ENCODE data around the gene RPS25. TPM values are rescaled to one million over a fixed set of nuclear protein-coding genes. Genes with fewer than 3 reads are reported as not detected.
"Not testable (repeated sequence)": the region's sequence is repeated elsewhere in the genome, so short reads cannot be mapped to it uniquely, and the experiment has no call there.

Gene RPS25
- total RNA-seq, 4 donors from 2014 or later: 1,252 to 2,859 (median 1,930) TPM

DNA sequence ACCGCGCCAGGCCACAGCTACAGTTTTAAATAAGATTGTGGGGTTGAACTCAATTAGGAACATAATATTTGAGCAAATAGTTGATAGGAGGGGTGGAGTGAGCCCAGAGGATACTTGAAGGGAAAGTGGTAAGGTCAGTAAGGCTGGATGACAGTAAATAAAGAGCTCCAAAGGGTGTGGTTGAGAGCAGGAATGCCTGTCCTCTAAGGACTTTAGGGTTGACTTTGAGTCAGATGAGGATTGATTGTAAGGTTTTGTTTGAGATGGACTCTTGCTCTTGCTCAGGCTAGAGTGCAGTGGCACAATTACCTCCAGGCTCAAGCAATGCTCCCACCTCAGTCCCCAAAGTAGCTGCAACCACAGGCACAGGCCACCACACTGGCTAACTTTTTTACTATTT lies 44.2 kb downstream of the RPS25 start:
- H3K4me3 ChIP-seq (ENCODE audit: low read depth, poor library complexity, severe bottlenecking): no peak overlapping the region
- WGBS, 2 donors: 95 to 100% methylated on average over 2 of the region's 2 CpGs
- intact Hi-C loops (cut with DNase I; ENCODE audit: low total_unique reads): no loop called here
- no peak for DNase-seq (ENCODE audit: low spot score in 2 of 2)
- TF ChIP-seq, protein P1, sequence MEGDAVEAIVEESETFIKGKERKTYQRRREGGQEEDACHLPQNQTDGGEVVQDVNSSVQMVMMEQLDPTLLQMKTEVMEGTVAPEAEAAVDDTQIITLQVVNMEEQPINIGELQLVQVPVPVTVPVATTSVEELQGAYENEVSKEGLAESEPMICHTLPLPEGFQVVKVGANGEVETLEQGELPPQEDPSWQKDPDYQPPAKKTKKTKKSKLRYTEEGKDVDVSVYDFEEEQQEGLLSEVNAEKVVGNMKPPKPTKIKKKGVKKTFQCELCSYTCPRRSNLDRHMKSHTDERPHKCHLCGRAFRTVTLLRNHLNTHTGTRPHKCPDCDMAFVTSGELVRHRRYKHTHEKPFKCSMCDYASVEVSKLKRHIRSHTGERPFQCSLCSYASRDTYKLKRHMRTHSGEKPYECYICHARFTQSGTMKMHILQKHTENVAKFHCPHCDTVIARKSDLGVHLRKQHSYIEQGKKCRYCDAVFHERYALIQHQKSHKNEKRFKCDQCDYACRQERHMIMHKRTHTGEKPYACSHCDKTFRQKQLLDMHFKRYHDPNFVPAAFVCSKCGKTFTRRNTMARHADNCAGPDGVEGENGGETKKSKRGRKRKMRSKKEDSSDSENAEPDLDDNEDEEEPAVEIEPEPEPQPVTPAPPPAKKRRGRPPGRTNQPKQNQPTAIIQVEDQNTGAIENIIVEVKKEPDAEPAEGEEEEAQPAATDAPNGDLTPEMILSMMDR (IDR thresholded peaks at IDR 0.05): no peak
- TF ChIP-seq POLR2A (IDR thresholded peaks at IDR 0.05): no peak

DNA sequence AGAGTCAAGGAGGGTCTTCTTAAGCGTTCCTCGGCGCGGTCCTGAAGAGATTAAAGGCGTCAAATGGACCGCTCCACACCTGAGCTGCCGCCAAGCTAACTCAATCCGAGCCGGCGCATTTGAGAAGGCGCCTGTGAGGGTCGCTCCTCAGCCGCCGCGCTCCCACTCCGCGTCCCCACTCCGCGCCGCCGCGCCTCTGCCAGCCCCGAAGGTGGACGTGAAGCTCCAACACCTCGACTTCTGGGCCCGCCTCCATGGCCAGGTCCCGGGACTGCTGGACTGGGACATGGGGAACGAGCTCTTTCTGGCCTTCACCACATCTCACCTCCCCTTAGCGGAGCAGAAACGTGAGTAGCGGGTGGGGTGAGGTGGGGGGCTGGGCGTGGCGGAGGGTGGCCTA lies 46.5 kb downstream of the RPS25 start, which contains the start of gene FOXR1:
Gene FOXR1 (plus strand): TSS at position 116 of the 400 bp plus-strand sequence. CDS start 171 bp downstream, at position 287.
- no peak for DNase-seq (ENCODE audit: low spot score in 2 of 2)

DNA sequence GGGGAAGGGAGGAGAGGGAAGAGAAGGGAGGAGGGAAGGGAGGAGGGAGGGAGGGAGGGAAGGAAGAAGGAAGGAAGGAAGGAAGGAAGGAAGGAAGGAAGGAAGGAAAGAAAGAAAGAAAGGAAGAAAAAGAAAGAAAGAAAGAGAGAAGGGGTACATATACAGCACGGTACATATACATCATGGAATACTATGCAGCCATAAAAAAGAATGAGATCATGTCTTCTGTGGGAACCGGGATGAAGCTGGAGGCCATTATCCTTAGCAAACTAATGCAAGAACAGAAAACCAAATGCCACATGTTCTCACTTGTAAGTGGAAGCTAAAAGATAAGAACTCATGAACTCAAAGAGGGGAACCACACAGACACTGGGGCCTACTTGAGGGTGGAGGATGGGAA lies 48.6 kb downstream of the RPS25 start:
- DNase-seq (ENCODE audit: low spot score in 2 of 2); H3K4me3 ChIP-seq (ENCODE audit: low read depth, poor library complexity, severe bottlenecking); intact Hi-C loops (cut with DNase I; ENCODE audit: low total_unique reads): not testable (repeated sequence)
- 92 to 96% methylated on average over 2 of the region's 2 CpGs for WGBS, 2 donors

More for the DNA sequence above, 46.5 kb downstream of the RPS25 start, which contains the start of gene FOXR1:
- intact Hi-C loops (cut with DNase I; ENCODE audit: low total_unique reads): no loop called here
- no peak within 1 kb of the TSS for H3K4me3 ChIP-seq (ENCODE audit: low read depth, poor library complexity, severe bottlenecking)
- TF ChIP-seq, protein P1 (IDR thresholded peaks at IDR 0.05): no peak
- no peak for TF ChIP-seq POLR2A (IDR thresholded peaks at IDR 0.05)
- 66 to 69% methylated on average over 20 to 31 of the region's 33 CpGs for WGBS, 2 donors

Small RNAs within 50 kb of the gene (microRNA-seq; reads per million reads assigned to microRNA genes)
- gene MIR3656 (ENCODE audit: borderline number of aligned reads in 1 of 2, borderline replicate concordance in 2 of 2): 0 reads per million in 2 donors

Other genes with a start within 250 kb of the RPS25 start
- gene DDX6, start 227.2 kb downstream of the RPS25 start, total RNA-seq: 100 to 1,000 TPM in 2 of 4 donors, 10 to 100 TPM in 2; 71.8 to 117 (median 88.6) TPM
- gene CXCR5, start 134.5 kb downstream of the RPS25 start, total RNA-seq: not detected
- 10 to 100 TPM; 34.5 to 59.4 (median 45.8) TPM for gene BCL9L, start 92.4 kb downstream of the RPS25 start, total RNA-seq
- gene UPK2, start 62.0 kb downstream of the RPS25 start, total RNA-seq: not detected
- not detected for gene FOXR1, start 46.6 kb downstream of the RPS25 start, total RNA-seq
- gene CENATAC, start 20.2 kb downstream of the RPS25 start, total RNA-seq: 10 to 100 TPM; 21.2 to 66.8 (median 39.9) TPM
- 10 to 100 TPM; 40.3 to 53.4 (median 52.2) TPM for gene TRAPPC4, start 423 bp upstream of the RPS25 start, total RNA-seq
- gene SLC37A4, start 12.5 kb upstream of the RPS25 start, total RNA-seq: 10 to 100 TPM; 14.0 to 25.4 (median 19.5) TPM
- 10 to 100 TPM; 21.8 to 47.0 (median 33.0) TPM for gene HYOU1, start 38.9 kb upstream of the RPS25 start, total RNA-seq
- 10 to 100 TPM; 30.2 to 44.1 (median 41.3) TPM for gene VPS11, start 49.5 kb upstream of the RPS25 start, total RNA-seq
- 10 to 100 TPM in 3 of 4 donors, 1 to 10 TPM in 1; 8.8 to 11.9 (median 11.1) TPM for gene HMBS, start 66.5 kb upstream of the RPS25 start, total RNA-seq
- 10 to 100 TPM; 18.9 to 46.9 (median 27.5) TPM for gene DPAGT1, start 83.5 kb upstream of the RPS25 start, total RNA-seq
- 10 to 100 TPM; 16.8 to 27.2 (median 22.6) TPM for gene C2CD2L, start 89.0 kb upstream of the RPS25 start, total RNA-seq
- 10 to 100 TPM; 15.0 to 39.6 (median 31.2) TPM for gene HINFP, start 103.2 kb upstream of the RPS25 start, total RNA-seq
- gene ABCG4, start 130.7 kb upstream of the RPS25 start, total RNA-seq: 1 to 10 TPM in 1 of 4 donors, under 1 TPM in 3; 0.52 to 1.1 (median 0.67) TPM
- gene NLRX1, start 150.4 kb upstream of the RPS25 start, total RNA-seq: 10 to 100 TPM; 31.4 to 58.0 (median 47.1) TPM
- under 1 TPM in 2 of 4 donors, not detected in 2; 0.27 to 0.53 TPM for gene NHERF4, start 167.1 kb upstream of the RPS25 start, total RNA-seq
- gene CBL, start 188.0 kb upstream of the RPS25 start, total RNA-seq: 10 to 100 TPM; 11.7 to 14.6 (median 14.0) TPM

Data from lower leg skin (tissue), 4 donors.